Transverse colon (tissue), 4 donors: ENCODE results near the gene PABPN1L. TPM values are rescaled to one million over a fixed set of nuclear protein-coding genes. Genes with fewer than 3 reads are reported as not detected.

Source experiments
- DNase-seq: peaks from one replicate; pipeline ENCODE4 v3.0.0-alpha.2; 2019
- H3K27ac ChIP-seq, 4 donors: fragments of 200-600 bp; sonication (generic); 2 replicates each; pipeline ENCODE4 v1.5.1; 2016 to 2018; ENCODE audit warnings: inconsistent platforms in 4 of 4
- H3K27me3 ChIP-seq: fragments of 200-600 bp; sonication (generic); 2 replicates; pipeline ENCODE4 v1.5.1; 2017; ENCODE audit warnings: inconsistent platforms
- H3K36me3 ChIP-seq, 4 donors: fragments of 200-600 bp; sonication (generic); 2 replicates each; pipeline ENCODE4 v1.5.1; 2017 to 2019; ENCODE audit warnings: inconsistent platforms in 4 of 4
- H3K4me1 ChIP-seq, 4 donors: fragments of 200-600 bp; sonication (generic); 2 replicates each; pipeline ENCODE4 v1.5.1; 2017 to 2020; ENCODE audit warnings: inconsistent platforms in 4 of 4
- H3K4me3 ChIP-seq, 4 donors: fragments of 200-600 bp; sonication (generic); 1 replicate in 1 of 4; 2 replicates in 3 of 4; pipeline versions ENCODE4 v1.5.1 to v1.6.1; 2017 to 2019; ENCODE audit warnings: inconsistent platforms in 4 of 4
- H3K9me3 ChIP-seq, 2 donors: fragments of 200-600 bp; sonication (generic); 2 replicates each; pipeline ENCODE4 v1.5.1; 2017 to 2019; ENCODE audit warnings: inconsistent platforms in 2 of 2
- EP300 ChIP-seq: sonication (generic); formaldehyde crosslinking; IDR thresholded peaks from one replicate; pipeline ENCODE4 v1.6.1; 2017; ENCODE audit warnings: antibody characterized with exemption, low read depth
- POLR2A ChIP-seq: fragments of 450-650 bp; IDR thresholded peaks from one replicate; pipeline ENCODE4 v1.6.1; 2016; ENCODE audit warnings: antibody characterized with exemption, mild to moderate bottlenecking, moderate library complexity
- POLR2AphosphoS5 ChIP-seq, 3 donors: sonication (generic); formaldehyde crosslinking; IDR thresholded peaks; one replicate each; pipeline ENCODE4 v1.6.1; 2016; ENCODE audit warnings: antibody characterized with exemption in 3 of 3
- WGBS, 2 donors: methylation state at CpG; one replicate each; pipeline ENCODE4 v1.1.5; 2018; ENCODE audit warnings: low coverage in 1 of 2; 5-methylcytosine and 5-hydroxymethylcytosine counted together
- in situ Hi-C, 4 donors: fragments of 200-750 bp; cut with MboI; loops; one replicate each; pipeline versions ENCODE4 v1.15.0 to v1.15.1; 2017; ENCODE audit warnings: low sequenced_read_pairs in 3 of 4, low pct_ligation_motif_present in 1 of 4, low pct_unique_long_range_greater_than_20kb in 1 of 4
- intact Hi-C: fragments of 100-400 bp; cut with DNase I; formaldehyde crosslinking; loops from one replicate; pipeline ENCODE4 v1.15.1; 2023; ENCODE audit warnings: low total_unique reads
- total RNA-seq, 4 donors: library from RNA; depleted of rRNA; stranded (reverse); fragments of >200 nt; gene quantifications; one replicate each; pipeline ENCODE4 v1.1.0, GENCODE V29; 2016
- TF ChIP-seq, protein P1 (sequence below), 5 experiments: fragments of 200-600 bp in 3 of 5; fragments of 450-650 bp in 2 of 5; sonication (generic) in 3 of 5; IDR thresholded peaks; 1 replicate in 2 of 5; 2 replicates in 3 of 5; pipeline ENCODE4 v1.5.1; 2016 to 2017; ENCODE audit warnings: antibody characterized with exemption in 5 of 5, inconsistent platforms in 3 of 5, mild to moderate bottlenecking in 2 of 5, moderate library complexity in 1 of 5

PABPN1L gene
- total RNA-seq, 4 donors from 2014 or later = not detected

DNA sequence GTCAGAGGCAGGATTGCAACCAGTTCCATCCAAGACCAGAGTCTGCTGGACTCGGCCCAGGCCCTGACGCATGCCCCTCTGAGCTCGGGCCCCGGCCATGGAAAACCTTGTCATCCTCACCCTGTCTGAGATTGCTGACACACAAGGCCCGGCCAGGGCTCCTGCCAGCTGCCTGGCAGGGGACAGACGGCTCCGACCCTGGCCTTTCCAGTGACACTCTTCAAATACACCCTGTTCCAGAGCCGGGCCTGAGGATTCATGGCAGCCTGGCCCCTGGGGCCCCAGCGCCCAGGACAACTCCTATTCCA, 3.2 kb upstream of the PABPN1L start:
- Histone ChIP-seq H3K27ac (no peak overlapping the region), H3K36me3 (no peaks in the 10 kb centered on the region), H3K4me1 (peaks cover 0 to 4% (median 0%) of the 10 kb centered on the region in 4 donors), H3K9me3 (no peaks in the 10 kb centered on the region), H3K27me3 (peaks cover 45% of the 10 kb centered on the region), H3K4me3 (no peak overlapping the region)
- in situ Hi-C loops (no loop called here), intact Hi-C loops (no loop called here)
- DNase-seq = no peak
- 80% methylated on average over 8 of the region's 9 CpGs; no CpG with 5 or more reads in 1 of the 2 donors for WGBS, 2 donors
- TF ChIP-seq POLR2AphosphoS5 (IDR thresholded peaks at IDR 0.05) (no peak), POLR2A (no peak), EP300 (no peak)
- TF ChIP-seq, protein P1, sequence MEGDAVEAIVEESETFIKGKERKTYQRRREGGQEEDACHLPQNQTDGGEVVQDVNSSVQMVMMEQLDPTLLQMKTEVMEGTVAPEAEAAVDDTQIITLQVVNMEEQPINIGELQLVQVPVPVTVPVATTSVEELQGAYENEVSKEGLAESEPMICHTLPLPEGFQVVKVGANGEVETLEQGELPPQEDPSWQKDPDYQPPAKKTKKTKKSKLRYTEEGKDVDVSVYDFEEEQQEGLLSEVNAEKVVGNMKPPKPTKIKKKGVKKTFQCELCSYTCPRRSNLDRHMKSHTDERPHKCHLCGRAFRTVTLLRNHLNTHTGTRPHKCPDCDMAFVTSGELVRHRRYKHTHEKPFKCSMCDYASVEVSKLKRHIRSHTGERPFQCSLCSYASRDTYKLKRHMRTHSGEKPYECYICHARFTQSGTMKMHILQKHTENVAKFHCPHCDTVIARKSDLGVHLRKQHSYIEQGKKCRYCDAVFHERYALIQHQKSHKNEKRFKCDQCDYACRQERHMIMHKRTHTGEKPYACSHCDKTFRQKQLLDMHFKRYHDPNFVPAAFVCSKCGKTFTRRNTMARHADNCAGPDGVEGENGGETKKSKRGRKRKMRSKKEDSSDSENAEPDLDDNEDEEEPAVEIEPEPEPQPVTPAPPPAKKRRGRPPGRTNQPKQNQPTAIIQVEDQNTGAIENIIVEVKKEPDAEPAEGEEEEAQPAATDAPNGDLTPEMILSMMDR (IDR thresholded peaks at IDR 0.05) = no peak

DNA sequence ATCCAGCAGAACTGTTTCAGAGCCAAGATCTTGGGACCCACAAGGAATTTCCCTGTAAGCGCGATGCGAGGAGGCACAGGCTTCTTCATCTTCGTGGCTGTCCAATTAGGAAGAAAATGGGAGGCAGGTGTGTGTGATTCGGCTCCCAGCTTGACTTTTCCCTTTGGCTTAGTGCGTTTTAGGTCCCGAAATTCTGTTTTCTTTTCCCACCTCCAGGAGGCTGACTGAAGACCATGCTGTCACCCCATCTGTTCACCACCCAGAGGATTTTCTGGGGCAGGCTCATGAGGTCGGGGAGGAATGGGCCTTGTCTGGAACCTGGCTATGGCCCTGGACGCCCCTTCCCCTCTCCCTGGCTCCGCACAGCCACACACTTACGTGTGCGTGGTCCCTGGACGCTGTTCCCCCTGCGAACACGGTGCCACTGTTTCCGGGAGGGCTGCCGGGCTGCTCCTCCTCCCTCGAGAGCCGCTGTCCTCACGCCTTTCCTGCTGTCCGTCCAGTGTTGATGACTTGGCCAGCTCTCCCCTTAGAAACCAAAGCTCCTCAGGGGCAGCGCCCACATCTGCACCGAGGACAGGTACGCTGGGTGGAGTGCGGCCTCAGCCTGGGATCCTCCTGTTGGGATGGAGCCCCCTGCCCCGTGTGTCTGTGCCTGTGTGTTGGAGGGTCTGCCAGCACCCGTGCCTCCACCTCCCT, 2.7 kb upstream of the PABPN1L start:
- no peak for DNase-seq
- in situ Hi-C loops (no loop called here), intact Hi-C loops (no loop called here)
- no peak overlapping the region for H3K4me3 ChIP-seq
- 84 to 89% methylated on average over 7 to 26 of the region's 27 CpGs for WGBS, 2 donors
- peaks cover 0 to 4% (median 0%) of the 10 kb centered on the region in 4 donors for H3K4me1 ChIP-seq
- TF ChIP-seq, protein P1 (IDR thresholded peaks at IDR 0.05) = no peak
- TF ChIP-seq POLR2A (no peak), EP300 (no peak), POLR2AphosphoS5 (IDR thresholded peaks at IDR 0.05) (no peak)
- H3K36me3 ChIP-seq = no peaks in the 10 kb centered on the region
- H3K27me3 ChIP-seq = peaks cover 45% of the 10 kb centered on the region
- no peak overlapping the region for H3K27ac ChIP-seq
- no peaks in the 10 kb centered on the region for H3K9me3 ChIP-seq

DNA sequence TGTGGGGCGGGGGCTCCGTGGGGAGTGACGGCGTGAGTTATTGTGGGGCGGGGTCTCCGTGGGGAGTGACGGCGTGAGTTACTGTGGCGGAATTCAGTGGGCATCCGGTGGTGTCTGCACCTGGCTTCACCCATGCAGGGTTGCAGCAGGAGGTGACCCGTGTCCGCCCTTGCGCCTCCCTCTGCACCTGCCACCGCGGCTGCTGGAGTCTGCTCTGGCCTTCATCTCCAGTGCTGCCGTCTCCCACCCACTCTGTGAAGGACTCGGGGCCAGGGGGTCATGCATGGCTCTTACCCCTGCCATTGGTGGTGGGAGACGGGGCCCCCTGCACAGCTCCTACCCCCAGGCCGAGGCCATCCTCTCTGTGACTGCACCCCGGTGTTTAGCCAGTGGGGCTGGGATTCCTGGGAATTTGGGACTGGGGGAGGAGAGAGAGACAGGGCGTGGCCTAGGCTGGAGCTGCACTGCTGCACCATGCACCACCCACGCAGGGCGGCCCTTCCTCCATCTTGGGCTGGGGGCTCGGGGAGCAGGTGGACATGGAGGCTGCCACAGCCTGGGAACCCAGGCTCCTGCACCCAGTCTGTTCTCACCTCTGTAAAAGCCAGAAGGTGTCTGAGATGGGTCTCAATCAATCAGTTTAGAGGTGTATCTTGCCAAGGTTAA, 1.3 kb upstream of the PABPN1L start:
- no peak for DNase-seq
- Histone ChIP-seq H3K36me3 (no peaks in the 10 kb centered on the region), H3K4me1 (peaks cover 0 to 4% (median 0%) of the 10 kb centered on the region in 4 donors), H3K27me3 (peaks cover 45% of the 10 kb centered on the region), H3K27ac (no peak overlapping the region), H3K4me3 (no peak overlapping the region), H3K9me3 (no peaks in the 10 kb centered on the region)
- in situ Hi-C loops (no loop called here), intact Hi-C loops (no loop called here)
- TF ChIP-seq POLR2A = no peak
- TF ChIP-seq EP300 = no peak
- WGBS, 2 donors = 20 to 79% methylated on average over 1 to 23 of the region's 24 CpGs

DNA sequence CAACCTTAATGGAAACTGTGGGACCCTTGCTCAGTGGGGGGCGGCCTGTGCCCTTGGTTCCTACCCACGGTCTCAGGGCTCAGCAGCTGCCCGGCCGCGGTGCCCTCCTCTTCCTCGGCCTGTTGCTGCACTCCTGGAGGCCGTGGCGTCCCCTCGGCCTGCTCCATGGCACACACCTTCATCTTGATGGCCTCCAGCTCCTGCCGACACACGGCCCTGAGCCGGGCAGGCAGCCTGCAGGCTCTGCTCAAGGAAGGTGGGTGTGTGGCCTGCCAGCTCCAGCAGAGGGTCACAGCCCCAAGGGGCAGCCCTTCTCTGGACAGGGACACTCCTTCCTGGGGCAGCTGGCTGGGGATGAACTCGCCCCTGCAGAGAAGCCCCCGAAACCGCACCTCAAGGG, 718 bp downstream of the PABPN1L start:
- no peaks in the 10 kb centered on the region for H3K9me3 ChIP-seq
- H3K27me3 ChIP-seq = peaks cover 32% of the 10 kb centered on the region
- in situ Hi-C loops = no loop called here
- TF ChIP-seq EP300 = no peak
- TF ChIP-seq, protein P1 (IDR thresholded peaks at IDR 0.05) = no peak
- TF ChIP-seq POLR2A = no peak
- TF ChIP-seq POLR2AphosphoS5 (IDR thresholded peaks at IDR 0.05) = no peak
- intact Hi-C loops = no loop called here
- H3K36me3 ChIP-seq = peaks cover 0 to 8% (median 0%) of the 10 kb centered on the region in 4 donors
- WGBS, 2 donors = 90% methylated on average over 12 of the region's 15 CpGs; no CpG with 5 or more reads in 1 of the 2 donors
- no peak for DNase-seq
- no peak overlapping the region for H3K4me3 ChIP-seq
- H3K27ac ChIP-seq = no peak overlapping the region
- no peaks in the 10 kb centered on the region for H3K4me1 ChIP-seq
